AG09319 (cell line): Measurements from ENCODE around the gene UGT2B17.

ENCODE experiments used
- DNase-seq: peaks from one replicate; pipeline ENCODE4 v3.0.0-alpha.2; 2010; ENCODE audit warnings: low read depth; ENCODE audit errors: extremely low read depth
- CTCF ChIP-seq: IDR thresholded peaks from 2 replicates; pipeline ENCODE4 v1.5.1; 2011; ENCODE audit warnings: low read depth, mild to moderate bottlenecking, inconsistent platforms, low read length, moderate library complexity

UGT2B17 gene

GRCh38 chr4:68499021-68499420 is 77.1 kb downstream of the UGT2B17 start:
- DNase-seq, result no peak
- no peak for TF ChIP-seq CTCF

GRCh38 chr4:68498413-68499007 is 77.6 kb downstream of the UGT2B17 start:
- DNase-seq, result peak; percentile 24

GRCh38 chr4:68494688-68495087 is 81.4 kb downstream of the UGT2B17 start:
- no peak for DNase-seq
- TF ChIP-seq CTCF, result no peak

More at GRCh38 chr4:68498413-68499007, 77.6 kb downstream of the UGT2B17 start:
- peak; percentile 91 for TF ChIP-seq CTCF

GRCh38 chr4:68490826-68491457 is 85.2 kb downstream of the UGT2B17 start:
- DNase-seq, result no peak
- TF ChIP-seq CTCF, result no peak

- DNase-seq, result no peak
- no peak for TF ChIP-seq CTCF
Measured at GRCh38 chr4:68489338-68489737, 86.8 kb downstream of the UGT2B17 start.
